ENCODE data around the gene KCNC2.
"Not testable (repeated sequence)": the region's sequence is repeated elsewhere in the genome, so short reads cannot be mapped to it uniquely, and the experiment has no call there.

Gene KCNC2

DNA sequence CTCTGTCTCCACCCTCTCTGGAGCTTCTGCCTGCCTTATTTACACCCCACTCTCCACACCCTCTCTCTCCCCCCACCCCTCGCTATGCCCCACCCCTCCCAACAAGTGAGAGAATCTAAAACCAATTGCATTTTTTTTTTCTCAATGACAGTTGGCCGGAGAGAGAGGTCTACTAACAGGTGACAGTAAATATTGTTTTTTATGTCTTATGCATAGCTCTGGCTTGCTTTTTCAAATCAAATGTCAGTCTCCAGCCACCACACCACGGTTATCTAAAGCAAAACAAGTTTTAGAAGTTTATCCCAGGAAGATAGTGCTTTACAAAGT is at the start of gene KCNC2:
KCNC2 (minus strand) TSS at position 28 of the 327 bp plus-strand sequence.
- DNase-seq: no peak

DNA sequence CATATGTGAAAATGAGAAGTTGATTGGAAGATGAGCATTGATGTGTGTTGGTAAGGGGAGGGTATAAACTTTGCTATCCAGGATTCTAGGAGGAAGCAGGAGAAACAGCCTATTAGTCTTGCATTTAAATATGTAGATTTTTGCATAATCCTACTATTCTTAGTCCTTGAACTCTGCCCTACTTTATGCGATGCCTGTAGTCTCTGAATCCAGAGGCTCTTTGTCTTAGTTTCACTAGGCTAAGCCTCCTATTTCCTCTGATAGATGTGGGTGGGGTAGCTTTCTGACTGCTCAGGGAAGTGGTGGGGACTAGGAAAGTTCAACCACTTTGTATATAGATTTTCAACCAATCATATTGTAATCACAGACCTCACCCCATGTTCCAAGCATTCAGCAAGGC is 49.5 kb upstream of the KCNC2 start:
- DNase-seq: no peak

DNA sequence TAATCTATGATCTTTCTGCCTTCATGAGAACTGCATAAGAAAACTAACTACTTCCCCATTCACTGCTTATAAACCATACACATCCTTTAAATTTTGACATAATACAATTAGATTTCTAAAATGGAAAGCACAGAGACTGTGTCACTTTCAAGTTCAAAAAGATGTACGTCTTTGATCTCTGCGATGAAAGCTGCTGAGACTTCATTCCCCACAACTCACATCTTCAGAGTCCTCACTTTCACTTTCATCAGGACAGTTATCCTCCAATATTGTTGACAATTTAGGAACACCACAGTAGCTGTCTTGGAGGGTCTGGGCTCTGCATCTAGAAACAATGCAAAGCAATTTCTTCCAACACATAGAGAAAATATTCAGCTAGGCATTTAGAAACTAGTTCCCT is 47.9 kb upstream of the KCNC2 start:
- DNase-seq: no peak

DNA sequence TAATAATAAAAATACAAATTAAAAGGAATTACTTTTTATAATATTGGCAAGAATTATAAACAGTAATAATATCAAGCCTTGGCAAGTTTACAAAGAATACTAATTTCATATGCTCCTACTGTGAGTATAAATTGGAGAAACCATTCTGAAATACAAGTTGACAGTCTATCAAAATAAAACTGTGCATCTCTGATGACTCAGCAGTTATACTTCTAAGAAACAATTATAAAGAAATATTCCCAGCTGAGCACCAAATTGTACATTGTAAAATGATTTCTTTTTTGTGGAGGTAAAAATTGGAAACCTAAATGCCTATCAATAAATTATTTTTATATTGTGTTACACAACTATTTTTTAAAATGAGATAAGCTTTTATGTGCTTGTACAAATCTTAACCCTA is 35.5 kb upstream of the KCNC2 start:
- DNase-seq: no peak

DNA sequence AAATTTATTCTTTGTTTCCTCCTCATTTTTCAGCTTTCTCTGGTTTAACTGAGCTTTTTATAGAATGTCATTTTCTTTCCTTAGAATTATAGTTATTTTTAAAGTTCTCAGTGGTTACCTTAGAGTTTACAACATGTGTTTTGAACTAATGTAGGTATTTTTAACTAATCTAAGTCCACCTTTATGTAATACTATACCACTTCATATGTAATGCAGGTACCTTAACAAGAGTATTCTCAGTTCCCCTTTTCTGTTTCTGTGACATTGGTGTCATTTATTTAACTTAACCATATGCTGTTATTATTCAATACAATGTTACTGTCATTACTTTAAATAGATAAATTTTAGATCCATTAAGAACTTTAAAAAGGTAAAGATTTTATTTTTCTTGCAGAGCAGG is 30.3 kb upstream of the KCNC2 start:
- no peak for DNase-seq

DNA sequence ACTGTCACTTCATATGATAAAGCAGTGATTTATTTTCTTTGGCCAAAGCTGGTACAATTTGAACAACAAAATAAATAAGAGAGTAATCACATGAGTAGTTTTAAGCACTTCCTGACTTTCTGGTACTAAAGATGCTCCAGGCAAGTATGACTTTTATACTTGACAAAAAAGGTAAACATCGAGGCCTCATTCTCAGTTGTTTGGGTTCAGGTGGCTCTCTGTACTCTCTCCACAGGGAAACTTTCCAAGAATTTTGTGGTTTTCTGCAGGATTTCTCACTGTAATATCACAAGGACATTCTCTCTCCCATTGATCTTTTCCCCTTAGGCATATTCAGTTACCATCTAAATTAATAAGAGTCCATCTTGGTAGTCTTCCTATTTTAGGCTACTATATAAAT is 26.6 kb upstream of the KCNC2 start:
- DNase-seq: no peak

DNA sequence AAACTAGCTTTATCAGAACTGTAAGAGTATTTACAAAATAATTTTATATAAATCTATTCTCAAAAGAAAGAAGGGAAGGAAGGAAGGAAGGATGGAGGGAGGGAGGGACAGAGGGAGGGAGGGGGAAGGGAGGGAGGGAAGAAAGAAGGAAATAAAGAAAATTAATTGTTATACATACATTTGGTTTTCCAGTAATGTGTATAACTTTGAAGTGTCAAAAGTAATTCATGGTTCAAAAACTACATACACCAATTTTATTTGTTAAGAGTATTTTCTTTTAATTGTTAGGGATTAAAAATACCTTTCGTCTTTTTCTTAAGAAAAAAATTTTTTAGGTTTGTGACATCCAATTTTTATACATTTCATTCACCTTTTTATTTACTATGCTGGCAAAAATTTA is 17.5 kb upstream of the KCNC2 start:
- no peak for DNase-seq

DNA sequence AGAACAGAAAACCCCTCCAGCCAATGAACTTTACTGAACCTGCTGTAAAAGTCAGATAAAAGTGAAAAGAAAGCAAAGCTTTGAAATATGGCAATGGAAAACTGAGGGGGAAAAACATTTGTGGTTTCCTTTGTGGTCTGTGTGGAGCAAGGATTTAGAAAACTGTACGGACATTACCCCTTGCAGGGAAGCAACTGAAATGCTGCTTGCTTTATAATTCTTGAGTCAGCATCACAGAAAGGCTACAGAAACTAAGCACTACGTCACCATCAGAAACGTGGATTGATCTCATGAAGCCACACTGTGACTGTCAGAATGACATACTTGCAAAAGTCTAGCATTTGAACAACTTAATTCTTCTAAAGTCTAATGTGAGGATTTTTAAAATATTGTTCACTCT is 2.4 kb upstream of the KCNC2 start:
- DNase-seq: no peak

DNA sequence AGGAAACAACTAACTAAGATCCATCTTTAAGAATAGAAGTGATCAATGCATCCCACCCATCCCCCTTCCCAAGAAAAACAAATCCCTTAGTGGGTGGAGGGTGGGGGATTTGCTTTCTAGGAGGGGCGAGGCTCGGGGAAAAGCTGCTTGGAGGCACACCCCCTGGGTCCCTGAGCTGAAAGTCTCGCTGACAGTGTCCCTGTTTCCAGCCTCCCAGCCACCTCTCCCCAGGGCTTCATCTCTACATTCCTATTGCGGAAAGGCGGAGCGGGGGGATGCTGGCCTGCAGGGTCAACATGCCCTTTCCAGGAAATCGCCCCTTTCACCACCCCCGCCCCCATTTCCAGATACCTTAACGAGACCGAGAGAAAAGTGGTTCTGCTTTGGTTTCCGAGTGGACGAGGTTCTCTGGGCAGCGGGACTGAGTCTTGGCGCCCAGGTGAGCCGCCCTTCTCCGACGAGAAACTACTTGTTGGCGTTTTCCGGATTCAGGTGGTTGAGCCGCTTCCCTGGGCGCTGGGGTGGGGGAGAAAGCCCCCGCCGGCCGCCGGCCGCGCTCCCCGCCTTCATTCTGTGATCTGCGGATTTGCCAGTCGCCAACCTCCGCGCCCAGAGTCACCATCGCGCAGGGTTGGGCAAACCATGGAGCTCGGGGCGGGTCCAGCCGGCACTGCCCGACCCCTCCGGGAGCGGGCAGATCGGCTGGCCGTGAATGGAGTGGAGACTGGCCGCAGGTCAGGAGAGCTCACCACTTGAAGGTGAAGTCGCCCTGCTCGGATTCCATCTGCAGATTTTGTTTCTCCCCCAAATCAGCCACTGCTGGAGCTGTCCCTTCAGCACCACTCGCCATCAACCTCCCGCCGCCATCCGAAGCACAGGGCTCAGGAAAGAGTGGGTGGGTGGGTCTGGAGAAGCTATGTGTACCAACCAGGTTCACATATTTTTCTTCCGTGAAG is 505 bp downstream of the KCNC2 start:
- no peak for DNase-seq

DNA sequence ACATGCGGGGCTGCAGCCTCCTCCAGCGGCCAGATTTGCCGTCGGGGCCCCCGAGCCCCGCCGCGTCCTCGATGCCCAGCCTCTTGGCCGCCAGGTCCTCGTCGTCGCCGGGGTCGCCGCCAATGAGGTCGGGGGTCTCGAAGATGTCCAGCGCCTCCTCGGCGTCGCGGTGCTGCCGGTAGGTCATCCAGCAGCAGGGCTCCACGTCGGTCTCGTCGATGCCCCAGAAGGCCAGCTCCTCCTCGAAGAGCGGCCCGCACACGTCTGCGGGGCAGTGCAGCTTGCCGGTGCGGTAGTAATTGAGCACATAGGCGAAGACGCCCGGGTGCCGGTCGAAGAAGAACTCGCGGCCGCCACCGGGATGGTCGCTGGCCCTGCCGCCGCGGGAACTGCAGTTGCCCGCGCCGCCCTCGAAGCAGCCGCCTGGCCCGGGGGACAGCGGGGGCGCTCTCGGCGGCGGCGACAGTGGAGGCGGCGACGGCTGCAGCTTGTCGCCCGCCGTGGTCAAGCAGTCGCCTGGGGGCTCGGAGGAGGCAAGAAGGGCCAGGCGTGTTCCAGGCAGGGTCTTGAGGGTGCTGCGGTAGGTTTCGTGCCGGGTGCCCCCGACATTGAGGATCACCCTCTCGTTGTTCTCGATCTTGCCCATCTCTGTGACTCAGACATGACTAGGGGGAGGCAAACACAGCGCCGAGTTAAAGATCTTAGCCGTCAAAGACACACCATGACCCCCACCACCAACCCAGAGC is 2.1 kb downstream of the KCNC2 start:
- DNase-seq: no peak

DNA sequence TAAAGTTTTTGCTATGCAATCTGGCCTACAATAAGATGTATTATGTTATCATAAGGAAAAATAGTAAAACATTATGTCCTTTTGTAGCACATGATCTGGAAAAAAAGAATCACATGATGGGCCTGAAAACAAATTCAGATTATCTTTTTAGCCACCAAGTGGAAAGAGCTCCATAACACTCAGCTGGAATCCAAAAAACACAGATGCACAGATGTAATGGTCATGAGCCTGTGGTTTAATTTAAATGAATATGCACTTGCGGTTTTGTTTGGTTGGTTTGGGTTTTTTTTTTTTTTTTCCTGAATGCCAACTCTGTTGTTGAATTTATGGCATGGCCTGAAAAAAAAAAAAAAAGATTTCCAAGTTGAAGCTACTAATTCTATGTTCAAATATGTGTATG is 4.1 kb downstream of the KCNC2 start:
- no peak for DNase-seq

DNA sequence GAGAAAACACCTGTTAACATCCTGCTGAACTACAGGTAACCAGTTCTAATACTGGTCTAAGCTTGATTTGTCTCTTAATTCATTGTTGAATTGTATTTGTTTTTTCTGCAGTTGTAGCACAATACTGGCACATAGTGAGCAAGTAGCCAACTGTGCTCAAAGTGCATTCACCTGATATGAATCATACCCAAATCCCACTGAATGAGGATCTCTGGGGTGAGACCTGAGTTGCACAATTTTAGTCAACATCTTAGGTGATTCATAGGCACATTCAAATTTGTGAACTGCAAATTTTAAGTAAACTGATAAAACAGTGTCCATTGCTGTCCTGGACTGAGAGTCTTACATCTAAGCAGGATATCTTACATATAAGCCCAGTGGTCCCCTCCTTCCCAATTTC is 12.8 kb downstream of the KCNC2 start:
- no peak for DNase-seq

DNA sequence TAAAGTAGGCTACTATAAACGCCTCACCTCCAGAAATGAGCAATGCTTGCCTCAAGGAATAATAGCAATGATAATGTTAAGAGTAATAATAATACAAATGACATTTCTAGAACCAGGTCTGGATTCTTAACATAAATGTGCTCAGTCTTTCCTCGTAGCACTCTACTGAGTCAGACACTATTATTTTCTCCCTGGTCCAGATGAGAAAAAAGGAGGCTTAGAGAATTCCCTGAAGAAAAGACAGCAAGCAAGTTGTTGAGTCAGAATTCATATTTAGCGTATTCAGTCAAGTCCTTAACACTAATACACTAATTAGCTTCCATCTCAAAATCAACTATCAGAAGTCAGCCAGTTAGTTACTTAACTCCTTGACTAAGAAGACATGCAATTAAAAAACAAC is 13.2 kb downstream of the KCNC2 start:
- DNase-seq: no peak

DNA sequence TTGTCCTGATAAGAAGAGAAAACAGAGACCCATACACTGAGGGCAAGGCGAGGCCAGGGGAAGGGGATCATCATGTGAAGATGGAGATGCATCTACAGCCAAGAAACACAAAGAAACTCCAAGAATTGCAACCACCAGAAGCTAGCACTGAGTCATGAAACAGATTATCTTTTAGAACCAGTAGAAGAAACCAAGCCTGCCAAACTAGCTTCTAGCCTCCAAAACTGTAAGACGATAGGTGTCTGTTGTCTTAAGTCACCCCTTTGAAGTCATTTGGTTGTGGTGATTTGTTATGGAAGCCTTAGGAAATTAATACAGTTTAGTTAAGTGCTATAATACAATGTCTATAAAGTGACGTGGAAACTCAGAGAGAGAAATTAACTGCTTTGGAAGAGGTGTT is 15.4 kb downstream of the KCNC2 start:
- no peak for DNase-seq

DNA sequence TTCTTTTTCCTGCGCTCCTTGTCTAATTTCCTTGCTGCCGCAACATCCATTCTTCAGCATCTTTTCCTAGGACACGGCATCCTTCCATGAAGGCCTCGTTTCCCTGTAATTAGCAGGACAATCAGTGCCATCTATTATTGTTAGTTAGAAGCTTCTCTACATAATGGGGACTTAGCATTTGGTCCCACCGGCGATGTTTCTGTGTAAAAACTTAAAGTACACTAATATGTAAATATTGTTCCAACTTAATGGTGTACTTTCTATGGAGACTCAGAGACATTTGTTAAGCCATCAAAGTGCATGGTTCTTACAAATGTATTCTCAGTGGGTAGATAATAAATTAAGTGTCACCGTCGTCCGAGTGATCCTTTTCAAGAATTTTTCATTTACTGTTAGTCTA is 17.4 kb downstream of the KCNC2 start:
- no peak for DNase-seq

DNA sequence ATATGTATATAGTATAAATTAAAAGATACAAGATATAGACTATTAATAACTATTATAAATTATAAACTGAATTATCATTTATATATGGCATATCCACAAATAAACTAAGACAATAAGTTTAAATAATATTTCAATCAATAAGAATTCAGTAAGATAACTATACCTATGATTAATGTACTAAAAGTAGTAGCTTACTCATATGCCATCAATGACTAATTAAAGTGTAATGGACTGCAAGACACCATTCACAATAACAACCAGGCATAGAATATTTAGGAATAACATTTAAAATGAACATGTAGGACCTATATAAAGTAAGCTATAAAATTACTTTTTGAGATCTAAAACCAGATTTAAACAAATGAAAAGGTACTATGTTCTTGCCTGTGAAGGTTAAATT is 18.8 kb downstream of the KCNC2 start:
- no peak for DNase-seq

DNA sequence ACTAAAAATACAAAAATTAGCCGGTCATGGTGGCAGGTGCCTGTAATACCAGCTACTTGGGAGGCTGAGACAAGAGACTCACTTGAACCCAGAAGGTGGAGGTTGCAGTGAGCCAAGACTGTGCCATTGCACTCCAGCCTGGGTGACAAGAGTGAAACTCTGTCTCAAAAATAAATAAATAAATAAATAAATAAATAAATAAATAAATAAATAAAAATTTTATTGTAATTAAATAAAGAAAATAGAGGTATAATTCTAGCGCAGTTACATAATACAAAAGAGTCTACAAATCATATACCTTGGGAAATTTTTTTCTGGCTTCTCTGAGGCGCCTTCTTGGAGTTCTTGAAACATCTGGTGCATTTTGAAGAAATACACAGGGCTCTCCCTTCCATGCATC is 23.8 kb downstream of the KCNC2 start:
- not testable (repeated sequence) for DNase-seq

DNA sequence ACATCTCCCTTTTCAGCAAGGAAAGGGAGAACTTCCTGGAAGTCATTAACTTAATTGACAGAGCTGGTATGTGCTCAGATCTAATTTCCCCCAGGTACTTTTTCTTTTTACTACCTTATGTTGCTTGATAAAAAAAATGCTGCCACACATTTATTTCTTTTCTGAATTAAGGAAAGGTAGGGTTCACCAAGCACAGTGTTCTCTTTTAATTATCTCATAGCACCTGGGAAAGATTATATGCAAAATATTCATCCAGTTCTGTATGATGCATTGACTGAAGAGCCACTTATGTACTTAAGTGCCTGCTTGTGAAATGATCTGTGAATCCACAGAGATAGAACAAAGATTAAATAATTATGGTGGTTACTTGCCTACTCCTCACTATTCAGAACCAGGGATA is 25.1 kb downstream of the KCNC2 start:
- DNase-seq: no peak

DNA sequence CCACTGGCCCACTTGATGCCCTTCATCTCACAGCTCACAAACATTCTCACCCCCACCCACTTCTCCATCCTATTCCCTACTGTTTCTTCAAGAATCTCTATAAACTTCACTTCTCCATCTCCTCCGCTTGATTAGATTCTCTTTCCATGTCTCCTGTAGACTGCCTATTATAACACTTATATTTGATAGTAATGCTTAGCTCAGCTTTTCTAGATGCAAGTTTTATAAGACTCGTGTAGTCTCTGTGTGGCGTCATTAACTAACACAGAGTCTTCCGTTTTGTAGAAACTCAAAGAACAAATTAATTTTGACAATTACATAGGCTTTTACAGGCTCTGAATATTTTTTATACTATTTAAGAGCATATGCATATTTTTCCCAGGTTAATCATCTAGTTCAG is 25.7 kb downstream of the KCNC2 start:
- DNase-seq: no peak

DNA sequence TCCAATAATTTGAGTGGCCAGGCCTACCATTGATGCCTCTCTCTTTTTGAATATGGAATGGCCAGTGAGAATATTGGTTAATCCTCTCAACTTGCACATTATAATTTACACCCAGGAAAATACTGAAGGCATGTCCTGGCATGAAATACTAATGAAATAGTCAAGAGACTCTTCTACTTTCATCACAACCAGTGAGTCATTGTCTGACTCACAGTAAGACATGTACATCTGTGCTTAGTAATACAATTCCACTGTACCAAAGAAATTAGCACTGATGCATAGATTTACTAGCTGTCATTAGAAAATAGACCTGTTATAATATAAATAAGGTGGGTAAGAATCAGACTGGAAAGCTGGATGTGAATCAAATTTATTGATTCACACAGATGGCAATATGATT is 31.6 kb downstream of the KCNC2 start:
- no peak for DNase-seq

DNA sequence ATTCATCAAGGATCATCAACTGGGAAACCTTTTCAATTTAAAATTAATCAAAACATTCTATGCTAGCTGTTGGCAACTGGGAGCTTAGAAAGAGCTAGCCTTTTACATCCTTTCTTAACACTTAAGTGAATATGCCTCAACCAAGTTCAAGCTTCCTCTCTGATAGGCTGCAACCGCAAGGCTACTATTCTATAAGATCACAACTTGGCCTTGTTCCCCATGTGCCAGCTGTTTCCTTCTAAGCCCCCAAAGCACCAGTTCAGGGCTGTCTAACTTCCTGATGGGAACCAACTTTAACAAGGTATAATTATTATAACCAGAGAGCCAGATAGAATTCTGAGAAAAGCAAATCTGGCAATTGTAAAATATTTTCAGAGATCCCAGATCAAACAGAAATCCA is 37.0 kb downstream of the KCNC2 start:
- no peak for DNase-seq

DNA sequence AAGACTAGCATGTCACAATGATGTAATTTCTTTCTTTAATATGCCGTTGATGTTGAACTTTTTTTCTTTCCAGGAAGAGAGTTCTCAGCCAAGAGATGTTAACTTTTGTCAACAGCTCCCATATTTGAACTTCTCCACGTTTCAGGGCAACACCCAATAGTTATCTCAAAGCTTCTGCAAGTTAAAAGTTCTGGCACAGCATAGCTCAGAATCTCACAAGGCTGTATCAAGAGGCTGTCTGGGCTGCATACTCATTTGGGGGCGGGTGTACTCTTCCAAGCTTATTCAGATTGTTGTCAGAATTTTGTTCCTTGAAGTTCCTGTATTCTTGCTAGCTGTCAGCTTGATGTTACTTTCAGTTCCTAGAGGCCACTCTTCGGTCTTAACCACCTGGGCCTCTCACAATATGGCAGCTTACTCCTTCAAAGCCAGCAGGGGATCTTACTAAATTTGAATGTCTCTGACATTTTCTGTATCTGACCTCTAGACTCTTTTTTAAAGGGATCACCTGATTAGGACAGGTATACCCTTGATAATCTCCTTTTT is 38.9 kb downstream of the KCNC2 start:
- no peak for DNase-seq

DNA sequence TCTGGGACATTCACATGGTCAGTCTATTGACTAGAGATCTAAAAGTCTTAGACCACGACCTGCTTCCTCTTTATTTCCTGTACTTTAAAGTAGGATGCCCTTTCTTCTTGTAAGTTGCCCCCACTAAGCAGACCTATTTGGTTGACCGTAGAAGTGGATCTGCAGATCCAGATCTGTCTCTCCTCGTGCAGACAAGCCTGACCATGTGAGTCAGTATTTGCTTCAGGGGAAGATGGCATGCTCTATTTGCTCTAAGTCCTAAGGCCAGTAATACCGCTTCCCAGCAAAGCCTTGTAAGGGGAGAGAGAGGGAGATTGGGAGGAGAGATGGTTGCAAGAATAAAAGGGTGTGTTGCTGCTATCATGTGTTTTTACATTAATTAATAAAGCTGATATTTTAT is 46.8 kb downstream of the KCNC2 start:
- no peak for DNase-seq

DNA sequence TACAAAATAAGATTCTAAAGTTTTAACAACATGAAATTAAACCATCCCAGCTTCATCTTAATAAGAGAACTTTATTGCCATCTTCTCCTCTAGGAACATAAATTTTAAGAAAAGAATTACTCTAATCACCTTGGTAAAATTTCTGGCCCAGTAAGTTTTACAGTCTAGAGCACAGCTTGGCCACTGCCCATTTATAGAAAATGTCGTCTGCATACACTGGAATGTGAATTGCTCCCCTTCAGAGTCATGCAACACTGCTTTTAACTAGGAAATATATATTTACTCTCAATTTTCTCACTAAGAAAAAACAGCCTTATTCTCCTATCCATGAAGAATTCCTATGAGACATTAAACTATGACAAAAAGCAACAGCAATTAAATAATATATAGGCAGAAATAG is 48.2 kb downstream of the KCNC2 start:
- no peak for DNase-seq
